ENCODE results near the gene SAA4.

The SAA4 gene

DNA sequence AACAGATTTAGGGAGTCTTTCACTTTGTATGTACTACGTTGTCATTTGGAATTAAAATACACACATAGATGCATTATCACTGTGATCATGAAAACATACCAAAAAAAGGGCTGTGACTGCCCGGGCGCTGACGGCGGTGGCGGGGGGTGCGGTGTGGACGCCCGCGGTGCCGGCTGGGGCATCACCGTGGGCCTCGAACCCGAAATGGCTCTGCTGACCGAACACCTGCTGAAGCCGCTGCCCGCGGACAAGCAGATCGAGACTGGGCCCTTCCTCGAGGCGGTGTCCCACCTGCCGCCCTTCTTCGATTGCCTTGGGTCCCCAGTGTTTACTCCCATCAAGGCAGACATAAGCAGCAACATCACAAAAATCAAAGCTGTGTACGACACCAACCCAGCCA, 47.8 kb downstream of the SAA4 start:
- ChIA-PET POLR2A (ENCODE audit: low non-redundant PET) (no interaction called here), CTCF (interaction anchor here (0.6 kb wide), 1 partner anchor 1234 kb away, joined by 3 read pairs; no protein-coding TSS in a partner anchor)
- no peak overlapping the region for H3K27ac ChIP-seq
- TF ChIP-seq, protein P1, sequence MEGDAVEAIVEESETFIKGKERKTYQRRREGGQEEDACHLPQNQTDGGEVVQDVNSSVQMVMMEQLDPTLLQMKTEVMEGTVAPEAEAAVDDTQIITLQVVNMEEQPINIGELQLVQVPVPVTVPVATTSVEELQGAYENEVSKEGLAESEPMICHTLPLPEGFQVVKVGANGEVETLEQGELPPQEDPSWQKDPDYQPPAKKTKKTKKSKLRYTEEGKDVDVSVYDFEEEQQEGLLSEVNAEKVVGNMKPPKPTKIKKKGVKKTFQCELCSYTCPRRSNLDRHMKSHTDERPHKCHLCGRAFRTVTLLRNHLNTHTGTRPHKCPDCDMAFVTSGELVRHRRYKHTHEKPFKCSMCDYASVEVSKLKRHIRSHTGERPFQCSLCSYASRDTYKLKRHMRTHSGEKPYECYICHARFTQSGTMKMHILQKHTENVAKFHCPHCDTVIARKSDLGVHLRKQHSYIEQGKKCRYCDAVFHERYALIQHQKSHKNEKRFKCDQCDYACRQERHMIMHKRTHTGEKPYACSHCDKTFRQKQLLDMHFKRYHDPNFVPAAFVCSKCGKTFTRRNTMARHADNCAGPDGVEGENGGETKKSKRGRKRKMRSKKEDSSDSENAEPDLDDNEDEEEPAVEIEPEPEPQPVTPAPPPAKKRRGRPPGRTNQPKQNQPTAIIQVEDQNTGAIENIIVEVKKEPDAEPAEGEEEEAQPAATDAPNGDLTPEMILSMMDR (conservative IDR thresholded peaks at IDR 0.05; ENCODE audit: low read depth) = no peak
- DNase-seq (ENCODE audit: low spot score) = no peak

Data from RWPE1 (cell line).